Measurements from ENCODE around the gene NKX6-1.

DNA sequence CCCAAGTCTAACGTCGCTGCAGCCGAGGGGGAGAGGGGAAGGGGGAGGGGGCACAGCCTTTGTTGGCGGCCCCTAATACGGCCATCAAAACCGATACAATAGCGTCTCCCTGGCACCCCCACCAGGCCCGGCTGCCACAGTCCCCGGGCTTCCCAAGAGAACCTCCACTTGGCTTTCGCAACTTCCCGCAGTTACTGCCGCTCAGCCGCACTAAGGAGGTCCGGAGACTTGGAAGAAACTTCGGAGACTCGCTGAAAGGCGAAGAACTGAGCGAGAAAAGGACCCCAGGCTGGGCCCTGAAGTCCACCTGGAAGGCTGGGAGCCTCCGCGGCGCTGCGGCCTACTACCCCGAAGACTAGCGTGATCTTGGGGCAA, 2.8 kb downstream of the NKX6-1 start:
- TF ChIP-seq, protein P1, sequence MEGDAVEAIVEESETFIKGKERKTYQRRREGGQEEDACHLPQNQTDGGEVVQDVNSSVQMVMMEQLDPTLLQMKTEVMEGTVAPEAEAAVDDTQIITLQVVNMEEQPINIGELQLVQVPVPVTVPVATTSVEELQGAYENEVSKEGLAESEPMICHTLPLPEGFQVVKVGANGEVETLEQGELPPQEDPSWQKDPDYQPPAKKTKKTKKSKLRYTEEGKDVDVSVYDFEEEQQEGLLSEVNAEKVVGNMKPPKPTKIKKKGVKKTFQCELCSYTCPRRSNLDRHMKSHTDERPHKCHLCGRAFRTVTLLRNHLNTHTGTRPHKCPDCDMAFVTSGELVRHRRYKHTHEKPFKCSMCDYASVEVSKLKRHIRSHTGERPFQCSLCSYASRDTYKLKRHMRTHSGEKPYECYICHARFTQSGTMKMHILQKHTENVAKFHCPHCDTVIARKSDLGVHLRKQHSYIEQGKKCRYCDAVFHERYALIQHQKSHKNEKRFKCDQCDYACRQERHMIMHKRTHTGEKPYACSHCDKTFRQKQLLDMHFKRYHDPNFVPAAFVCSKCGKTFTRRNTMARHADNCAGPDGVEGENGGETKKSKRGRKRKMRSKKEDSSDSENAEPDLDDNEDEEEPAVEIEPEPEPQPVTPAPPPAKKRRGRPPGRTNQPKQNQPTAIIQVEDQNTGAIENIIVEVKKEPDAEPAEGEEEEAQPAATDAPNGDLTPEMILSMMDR (IDR thresholded peaks at IDR 0.05): no peak
- no peak for TF ChIP-seq POLR2A (IDR thresholded peaks at IDR 0.05)

Data from thyroid gland (tissue), 4 donors.